ENCODE data around the gene SDK2. TPM values are rescaled to one million over a fixed set of nuclear protein-coding genes. Genes with fewer than 3 reads are reported as not detected.

The SDK2 gene
- total and polyA plus RNA-seq, 2 of the 8 experiments (the other 6 are each of a cell fraction or from before 2014, with no cell fraction given): 3.9 to 4.1 TPM

DNA sequence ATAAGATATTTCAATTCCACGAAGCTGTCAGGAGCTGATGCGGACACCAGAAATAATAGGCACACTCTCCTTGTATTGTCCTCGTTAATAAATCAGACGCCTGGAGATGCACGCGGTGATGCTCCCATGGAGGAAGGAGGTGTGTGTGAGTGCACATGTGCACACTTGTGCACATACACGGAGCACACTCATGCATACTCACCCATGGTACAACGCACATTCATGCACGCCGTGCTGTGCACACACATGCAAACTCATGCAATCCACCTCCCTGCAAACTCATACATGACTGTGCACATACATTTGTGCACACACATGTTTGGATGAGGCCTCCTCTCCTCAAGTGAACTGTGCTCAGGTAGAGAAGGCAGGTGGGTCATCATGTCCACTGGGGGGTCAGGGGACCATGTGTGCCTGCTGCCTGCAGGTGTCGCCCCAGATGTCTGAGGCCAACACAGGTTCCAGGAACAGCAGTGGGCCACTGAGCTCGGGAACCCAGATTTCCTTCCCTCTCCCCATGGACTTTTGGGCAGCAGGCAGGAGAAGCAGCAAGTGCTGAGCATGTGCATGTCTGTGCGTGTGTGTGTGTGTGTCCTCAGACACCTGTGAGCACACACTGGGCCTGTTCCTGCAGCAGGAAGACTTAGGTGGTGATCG, 165.3 kb downstream of the SDK2 start:
- Histone ChIP-seq H3K36me3 (ENCODE audit: control insufficient read depth in 2 of 4, insufficient read depth in 4 of 4, low read length in 3 of 4) (no peaks in the 10 kb centered on the region), H3K27ac (ENCODE audit: low read depth, low read length) (no peak overlapping the region), H3K4me1 (replicated peaks in 1 of 4; ENCODE audit: control insufficient read depth in 3 of 4, insufficient read depth in 4 of 4, low read length in 3 of 4) (peaks cover 0 to 12% (median 4%) of the 10 kb centered on the region in 4 experiments; a peak in 3 of 7 replicates), H2BK120ac (replicated peaks; ENCODE audit: low read depth, low read length) (no peak overlapping the region), H3K9ac (replicated peaks in 1 of 4; ENCODE audit: extremely low read depth in 1 of 4, low read depth in 3 of 4, low read length in 3 of 4) (no peak overlapping the region), H3K79me2 (ENCODE audit: control insufficient read depth in 1 of 2, insufficient read depth in 2 of 2, low read length in 2 of 2) (no peaks in the 10 kb centered on the region), H4K20me1 (replicated peaks in 1 of 2; ENCODE audit: control insufficient read depth in 1 of 2, insufficient read depth in 2 of 2, low read length in 2 of 2) (peaks cover 0 to 2% of the 10 kb centered on the region in 2 experiments), H3K4ac (replicated peaks; ENCODE audit: insufficient read length, low read depth, low read length) (no peak overlapping the region), H4K91ac (replicated peaks; ENCODE audit: insufficient read length, low read length) (no peak overlapping the region), H4K5ac (ENCODE audit: insufficient read length, low read depth, low read length) (no peak overlapping the region), H2AK5ac (ENCODE audit: low read depth, low read length) (no peak overlapping the region), H3K9me3 (ENCODE audit: insufficient read depth in 2 of 2, low read depth in 1 of 2, low read length in 1 of 2) (no peaks in the 10 kb centered on the region), H2BK20ac (ENCODE audit: low read length) (0 out of 2 replicates have a peak overlapping the region, but pooled peaks have one; percentile 21), H2BK12ac (ENCODE audit: low read depth, low read length) (peak overlapping the region; percentile 63; the same call in 1 of the 2 replicates), H3K23me2 (ENCODE audit: low read depth, low read length) (no peaks in the 10 kb centered on the region), H3K14ac (ENCODE audit: insufficient read length) (no peak overlapping the region), H3K27me3 (replicated peaks in 1 of 4; ENCODE audit: control insufficient read depth in 3 of 4, extremely low read depth in 1 of 4, insufficient read depth in 3 of 4, low read length in 3 of 4) (peaks cover 0 to 2% (median 0%) of the 10 kb centered on the region in 4 experiments; a peak in 1 of 7 replicates), H3K56ac (replicated peaks; ENCODE audit: insufficient read length, low read depth, low read length) (no peak overlapping the region), H3K18ac (ENCODE audit: extremely low read depth, low read length) (no peak overlapping the region; the same call in 1 of the 2 replicates), H3K4me2 (ENCODE audit: insufficient read depth in 1 of 2, low read depth in 2 of 2, low read length in 2 of 2) (no peak overlapping the region), H2AFZ (ENCODE audit: low read length) (no peak overlapping the region), H2BK5ac (ENCODE audit: low read depth, low read length) (peak overlapping the region; percentile 69; the same call in 1 of the 2 replicates), H3K79me1 (ENCODE audit: low read depth, low read length) (no peaks in the 10 kb centered on the region), H3K23ac (ENCODE audit: insufficient read length) (no peak overlapping the region), H3K4me3 (ENCODE audit: extremely low read depth in 1 of 4, insufficient read depth in 2 of 4, low read depth in 3 of 4, low read length in 4 of 4) (no peak overlapping the region), H2BK15ac (ENCODE audit: low read length) (no peak overlapping the region), H4K8ac (ENCODE audit: extremely low read depth, insufficient read depth, low read length) (no peak overlapping the region)
- DNase-seq (ENCODE audit: low read depth in 1 of 2, low spot score in 2 of 2) (peak in 1 of 2 experiments; percentile 65), FAIRE-seq (no peak)
- CTCF ChIA-PET (ENCODE audit: partially characterized antibody): interaction anchor here (0.6 to 4.3 kb wide), 33 partner anchors 8 to 275 kb away, joined by 3 to 26 read pairs (median 4); no protein-coding TSS in a partner anchor
- POLR2A ChIA-PET (ENCODE audit: partially characterized antibody): no interaction called here
- WGBS, 2 experiments (ENCODE audit: extremely low coverage in 1 of 2, insufficient coverage in 1 of 2, insufficient read length in 1 of 2, insufficient replicate concordance in 2 of 2, low coverage in 1 of 2, low lambda C conversion rate in 2 of 2, missing lambda C conversion rate in 1 of 2): 86% methylated on average over 14 of the region's 14 CpGs; no CpG with 5 or more reads in 1 of the 2 experiments
- TF ChIP-seq TAF1 (IDR thresholded peaks at IDR 0.05; ENCODE audit: low read depth, low read length): no peak
- TF ChIP-seq BCL11A (IDR thresholded peaks at IDR 0.05; ENCODE audit: low read depth in 2 of 2, low read length in 2 of 2): no peak
- no peak for TF ChIP-seq SRF (IDR thresholded peaks at IDR 0.05; ENCODE audit: low read depth, low read length)
- TF ChIP-seq RAD21 (IDR thresholded peaks at IDR 0.05 in 1 of 2, conservative IDR thresholded peaks at IDR 0.05 in 1 of 2; ENCODE audit: low read depth in 2 of 2, low read length in 2 of 2): peak; percentile 67 to 77
- no peak for TF ChIP-seq POLR2AphosphoS5 (IDR thresholded peaks at IDR 0.05; ENCODE audit: low read depth, low read length)
- TF ChIP-seq, protein P1, sequence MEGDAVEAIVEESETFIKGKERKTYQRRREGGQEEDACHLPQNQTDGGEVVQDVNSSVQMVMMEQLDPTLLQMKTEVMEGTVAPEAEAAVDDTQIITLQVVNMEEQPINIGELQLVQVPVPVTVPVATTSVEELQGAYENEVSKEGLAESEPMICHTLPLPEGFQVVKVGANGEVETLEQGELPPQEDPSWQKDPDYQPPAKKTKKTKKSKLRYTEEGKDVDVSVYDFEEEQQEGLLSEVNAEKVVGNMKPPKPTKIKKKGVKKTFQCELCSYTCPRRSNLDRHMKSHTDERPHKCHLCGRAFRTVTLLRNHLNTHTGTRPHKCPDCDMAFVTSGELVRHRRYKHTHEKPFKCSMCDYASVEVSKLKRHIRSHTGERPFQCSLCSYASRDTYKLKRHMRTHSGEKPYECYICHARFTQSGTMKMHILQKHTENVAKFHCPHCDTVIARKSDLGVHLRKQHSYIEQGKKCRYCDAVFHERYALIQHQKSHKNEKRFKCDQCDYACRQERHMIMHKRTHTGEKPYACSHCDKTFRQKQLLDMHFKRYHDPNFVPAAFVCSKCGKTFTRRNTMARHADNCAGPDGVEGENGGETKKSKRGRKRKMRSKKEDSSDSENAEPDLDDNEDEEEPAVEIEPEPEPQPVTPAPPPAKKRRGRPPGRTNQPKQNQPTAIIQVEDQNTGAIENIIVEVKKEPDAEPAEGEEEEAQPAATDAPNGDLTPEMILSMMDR (IDR thresholded peaks at IDR 0.05; ENCODE audit: control extremely low read depth in 1 of 3, insufficient read depth in 1 of 3, low read depth in 1 of 3, low read length in 3 of 3): peak; percentile 73 to 88 (median 82)
- no peak for TF ChIP-seq ZNF274 (IDR thresholded peaks at IDR 0.05; ENCODE audit: borderline replicate concordance, extremely low read depth, low read length)
- no peak for TF ChIP-seq MAFK (IDR thresholded peaks at IDR 0.05; ENCODE audit: low read depth, low read length)
- TF ChIP-seq BACH1 (IDR thresholded peaks at IDR 0.05; ENCODE audit: low read length): 0 out of 2 replicates have a peak, but pooled peaks have one; percentile 14
